Renal cortical epithelial cell (primary cell): ENCODE measurements around the gene NDOR1. TPM values are rescaled to one million over a fixed set of nuclear protein-coding genes. Genes with fewer than 3 reads are reported as not detected.

ENCODE experiments used
- DNase-seq: peaks from one replicate; pipeline ENCODE4 v3.0.0-alpha.2; 2011; ENCODE audit warnings: low read depth
- total RNA-seq: library from RNA; depleted of rRNA; stranded (reverse); fragments of >200 nt; gene quantifications from 2 replicates; pipeline ENCODE4 v1.2.3, GENCODE V29; 2014

The NDOR1 gene
- total RNA-seq, 1 donor from 2014 or later, result 6.2 TPM

- no peak for DNase-seq
Observed at GRCh38 chr9:137262909-137263285, 57.4 kb downstream of the NDOR1 start.

- DNase-seq, result no peak
Observed at GRCh38 chr9:137263506-137263905, 58.0 kb downstream of the NDOR1 start.

GRCh38 chr9:137264067-137264466, 58.6 kb downstream of the NDOR1 start:
- DNase-seq, result no peak

DNA sequence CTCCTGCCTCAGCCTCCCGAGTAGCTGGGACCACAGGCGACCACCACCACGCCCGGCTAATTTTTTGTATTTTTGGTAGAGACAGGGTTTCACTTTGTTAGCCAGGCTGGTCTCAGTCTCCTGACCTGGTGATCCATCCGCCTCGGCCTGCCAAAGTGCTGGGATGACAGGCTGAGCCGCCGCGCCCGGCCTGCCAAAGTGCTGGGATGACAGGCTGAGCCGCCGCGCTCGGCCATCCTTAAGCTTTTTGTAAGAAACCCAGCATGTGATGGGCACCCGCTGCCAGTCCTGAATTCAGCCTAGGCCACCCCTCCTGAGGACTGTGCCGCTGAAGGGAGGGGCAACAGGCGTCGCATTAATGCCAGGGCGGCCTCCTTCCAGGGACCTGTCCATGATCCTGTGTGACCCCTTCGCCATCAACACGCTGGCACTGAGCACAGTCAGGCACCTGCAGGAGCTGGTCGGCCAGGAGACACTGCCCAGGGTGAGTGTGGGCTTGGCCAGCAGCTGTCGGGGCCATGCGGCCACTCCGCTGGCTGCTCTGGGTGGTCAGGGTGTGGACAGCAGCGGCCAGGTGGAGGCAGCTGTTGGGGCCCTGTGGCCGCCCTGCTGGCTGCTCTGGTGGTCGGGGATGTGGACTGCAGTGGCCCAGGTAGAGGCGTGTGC, 60.1 kb downstream of the NDOR1 start:
- no peak for DNase-seq

GRCh38 chr9:137266162-137266527, 60.6 kb downstream of the NDOR1 start:
- no peak for DNase-seq

Other genes with a start within 250 kb of the NDOR1 start
- gene PTGDS, start 228.2 kb upstream of the NDOR1 start, total RNA-seq, result 0.45 TPM in 1 of 2 replicates, not detected in the other
- gene LCNL1, start 222.7 kb upstream of the NDOR1 start, total RNA-seq, result not detected in 2 replicates
- gene PAXX, start 213.3 kb upstream of the NDOR1 start, total RNA-seq, result 13.6 and 26.9 TPM in 2 replicates
- 0.85 and 1.9 TPM in 2 replicates for gene CLIC3, start 209.1 kb upstream of the NDOR1 start, total RNA-seq
- 7.5 and 53.0 TPM in 2 replicates for gene ABCA2, start 177.5 kb upstream of the NDOR1 start, total RNA-seq
- gene FUT7, start 173.6 kb upstream of the NDOR1 start, total RNA-seq, result not detected in 2 replicates
- 7.1 and 21.6 TPM in 2 replicates for gene NPDC1, start 159.5 kb upstream of the NDOR1 start, total RNA-seq
- 0.17 and 0.35 TPM in 2 replicates for gene ENTPD2, start 151.6 kb upstream of the NDOR1 start, total RNA-seq
- gene SAPCD2, start 135.1 kb upstream of the NDOR1 start, total RNA-seq, result 0.99 and 12.0 TPM in 2 replicates
- 6.4 and 7.1 TPM in 2 replicates for gene UAP1L1, start 128.2 kb upstream of the NDOR1 start, total RNA-seq
- 67.6 and 71.4 TPM in 2 replicates for gene MAN1B1, start 118.7 kb upstream of the NDOR1 start, total RNA-seq
- 42.3 and 70.2 TPM in 2 replicates for gene DPP7, start 91.0 kb upstream of the NDOR1 start, total RNA-seq
- gene GRIN1, start 66.5 kb upstream of the NDOR1 start, total RNA-seq, result 0.30 TPM in 1 of 2 replicates, not detected in the other
- gene LRRC26, start 35.6 kb upstream of the NDOR1 start, total RNA-seq, result not detected in 2 replicates
- gene TMEM210, start 33.6 kb upstream of the NDOR1 start, total RNA-seq, result not detected in 2 replicates
- gene ANAPC2, start 17.1 kb upstream of the NDOR1 start, total RNA-seq, result 10.4 and 28.9 TPM in 2 replicates
- gene SSNA1, start 17.0 kb upstream of the NDOR1 start, total RNA-seq, result 45.5 and 76.2 TPM in 2 replicates
- 4.5 and 10.6 TPM in 2 replicates for gene TPRN, start 5.0 kb upstream of the NDOR1 start, total RNA-seq
- gene TMEM203, start 52 bp upstream of the NDOR1 start, total RNA-seq, result 30.2 and 42.8 TPM in 2 replicates
- 1.2 TPM in 1 of 2 replicates, not detected in the other for gene RNF208, start 16.5 kb downstream of the NDOR1 start, total RNA-seq
- gene CYSRT1, start 19.5 kb downstream of the NDOR1 start, total RNA-seq, result 0.20 and 0.87 TPM in 2 replicates
- 0.15 and 0.52 TPM in 2 replicates for gene RNF224, start 21.8 kb downstream of the NDOR1 start, total RNA-seq
- gene SLC34A3, start 25.2 kb downstream of the NDOR1 start, total RNA-seq, result not detected in 2 replicates
- 153 and 288 TPM in 2 replicates for gene TUBB4B, start 35.6 kb downstream of the NDOR1 start, total RNA-seq
- gene STPG3, start 45.6 kb downstream of the NDOR1 start, total RNA-seq, result not detected in 2 replicates
- gene NELFB, start 49.6 kb downstream of the NDOR1 start, total RNA-seq, result 55.4 and 62.2 TPM in 2 replicates
- 36.3 and 42.1 TPM in 2 replicates for gene TOR4A, start 72.0 kb downstream of the NDOR1 start, total RNA-seq
- 0.55 and 1.0 TPM in 2 replicates for gene NRARP, start 96.6 kb downstream of the NDOR1 start, total RNA-seq
- gene EXD3, start 217.5 kb downstream of the NDOR1 start, total RNA-seq, result 11.6 and 12.2 TPM in 2 replicates
- gene NOXA1, start 217.7 kb downstream of the NDOR1 start, total RNA-seq, result 2.1 and 2.8 TPM in 2 replicates
- gene ENTPD8, start 235.7 kb downstream of the NDOR1 start, total RNA-seq, result 0.05 and 0.17 TPM in 2 replicates